GM23338 (cell line): Measurements from ENCODE around the gene CD72.

Experiments
- CREB1 ChIP-seq: fragments of 250-450 bp; sonication (Bioruptor Pico); IDR thresholded peaks from 2 replicates; pipeline ENCODE4 v1.5.0; 2020; ENCODE audit warnings: low read depth, mild to moderate bottlenecking, moderate library complexity
- EZH2 ChIP-seq: fragments of 200-600 bp; sonication (generic); IDR thresholded peaks from one replicate; pipeline ENCODE4 v1.8.0; 2017; ENCODE audit warnings: antibody characterized with exemption, mild to moderate bottlenecking, low read depth; ENCODE audit not compliant: unreplicated experiment
- EZH2phosphoT487 ChIP-seq: fragments of 200-600 bp; sonication (generic); IDR thresholded peaks from one replicate; pipeline ENCODE4 v1.8.1; 2018; ENCODE audit warnings: antibody characterized with exemption; ENCODE audit not compliant: unreplicated experiment
- TF ChIP-seq, protein P1 (sequence below), 2 experiments: fragments of 200-600 bp in 1 of 2; sonication (generic) in 1 of 2; conservative IDR thresholded peaks; 2 replicates each; pipeline versions ENCODE4 v1.5.1 to v1.6.1; 2016 to 2017; ENCODE audit warnings: antibody characterized with exemption in 2 of 2, low read depth in 2 of 2, mild to moderate bottlenecking in 2 of 2, moderate library complexity in 1 of 2

DNA sequence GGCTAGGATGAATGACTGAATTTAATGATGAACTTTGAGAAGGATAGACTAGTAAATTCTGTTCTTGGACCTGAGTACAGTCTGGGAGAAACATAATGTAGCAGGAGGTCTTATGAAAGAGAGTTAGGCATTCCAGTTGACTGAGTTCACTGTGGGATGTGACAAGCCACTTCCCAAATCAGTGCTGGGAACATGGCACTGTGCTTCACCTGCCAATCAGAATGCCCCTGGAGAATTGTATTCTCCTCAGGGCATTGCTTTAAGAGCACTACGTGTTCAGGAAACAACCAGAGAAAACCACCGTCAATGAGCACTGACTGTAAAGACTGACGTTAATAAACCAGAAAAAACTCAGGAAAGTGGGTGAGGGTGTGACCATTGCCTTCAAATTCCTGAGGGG lies 41.1 kb upstream of the CD72 start:
- TF ChIP-seq, protein P1, sequence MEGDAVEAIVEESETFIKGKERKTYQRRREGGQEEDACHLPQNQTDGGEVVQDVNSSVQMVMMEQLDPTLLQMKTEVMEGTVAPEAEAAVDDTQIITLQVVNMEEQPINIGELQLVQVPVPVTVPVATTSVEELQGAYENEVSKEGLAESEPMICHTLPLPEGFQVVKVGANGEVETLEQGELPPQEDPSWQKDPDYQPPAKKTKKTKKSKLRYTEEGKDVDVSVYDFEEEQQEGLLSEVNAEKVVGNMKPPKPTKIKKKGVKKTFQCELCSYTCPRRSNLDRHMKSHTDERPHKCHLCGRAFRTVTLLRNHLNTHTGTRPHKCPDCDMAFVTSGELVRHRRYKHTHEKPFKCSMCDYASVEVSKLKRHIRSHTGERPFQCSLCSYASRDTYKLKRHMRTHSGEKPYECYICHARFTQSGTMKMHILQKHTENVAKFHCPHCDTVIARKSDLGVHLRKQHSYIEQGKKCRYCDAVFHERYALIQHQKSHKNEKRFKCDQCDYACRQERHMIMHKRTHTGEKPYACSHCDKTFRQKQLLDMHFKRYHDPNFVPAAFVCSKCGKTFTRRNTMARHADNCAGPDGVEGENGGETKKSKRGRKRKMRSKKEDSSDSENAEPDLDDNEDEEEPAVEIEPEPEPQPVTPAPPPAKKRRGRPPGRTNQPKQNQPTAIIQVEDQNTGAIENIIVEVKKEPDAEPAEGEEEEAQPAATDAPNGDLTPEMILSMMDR (conservative IDR thresholded peaks at IDR 0.05; ENCODE audit: low read depth in 2 of 2): no peak
- TF ChIP-seq EZH2phosphoT487 (no peak), CREB1 (CRISPR knock-in tag) (no peak), EZH2 (no peak)
